Measurements from ENCODE around the gene TSC22D1.

DNA sequence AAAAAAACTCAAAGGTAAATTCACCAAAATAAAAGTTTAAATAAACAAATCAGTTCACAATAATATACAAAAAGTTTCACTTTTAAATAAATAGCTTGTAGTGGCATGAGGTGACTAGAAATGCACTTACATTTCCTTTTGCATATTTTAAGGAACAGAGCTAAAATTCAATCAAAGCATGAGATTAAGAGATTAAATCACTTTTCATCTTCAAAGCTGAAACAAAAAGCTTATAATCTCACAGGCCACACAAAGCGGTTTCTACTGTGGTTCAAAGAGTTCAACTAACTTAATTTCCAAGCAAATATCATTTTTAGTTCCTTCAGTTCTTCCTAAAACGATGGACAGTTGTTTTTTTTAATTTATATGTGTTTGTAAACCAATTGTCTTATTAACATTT lies 38.9 kb downstream of the TSC22D1 start:
- no peak for TF ChIP-seq EZH2 (IDR thresholded peaks at IDR 0.05; ENCODE audit: low read depth)
- TF ChIP-seq, protein P1, sequence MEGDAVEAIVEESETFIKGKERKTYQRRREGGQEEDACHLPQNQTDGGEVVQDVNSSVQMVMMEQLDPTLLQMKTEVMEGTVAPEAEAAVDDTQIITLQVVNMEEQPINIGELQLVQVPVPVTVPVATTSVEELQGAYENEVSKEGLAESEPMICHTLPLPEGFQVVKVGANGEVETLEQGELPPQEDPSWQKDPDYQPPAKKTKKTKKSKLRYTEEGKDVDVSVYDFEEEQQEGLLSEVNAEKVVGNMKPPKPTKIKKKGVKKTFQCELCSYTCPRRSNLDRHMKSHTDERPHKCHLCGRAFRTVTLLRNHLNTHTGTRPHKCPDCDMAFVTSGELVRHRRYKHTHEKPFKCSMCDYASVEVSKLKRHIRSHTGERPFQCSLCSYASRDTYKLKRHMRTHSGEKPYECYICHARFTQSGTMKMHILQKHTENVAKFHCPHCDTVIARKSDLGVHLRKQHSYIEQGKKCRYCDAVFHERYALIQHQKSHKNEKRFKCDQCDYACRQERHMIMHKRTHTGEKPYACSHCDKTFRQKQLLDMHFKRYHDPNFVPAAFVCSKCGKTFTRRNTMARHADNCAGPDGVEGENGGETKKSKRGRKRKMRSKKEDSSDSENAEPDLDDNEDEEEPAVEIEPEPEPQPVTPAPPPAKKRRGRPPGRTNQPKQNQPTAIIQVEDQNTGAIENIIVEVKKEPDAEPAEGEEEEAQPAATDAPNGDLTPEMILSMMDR (conservative IDR thresholded peaks at IDR 0.05): no peak

All from PC-9 (cell line).